ENCODE data around the gene SH3PXD2B.
"Not testable (repeated sequence)": the region's sequence is repeated elsewhere in the genome, so short reads cannot be mapped to it uniquely, and the experiment has no call there.

GRCh38 chr5:172402031-172402430 is 52.3 kb downstream of the SH3PXD2B start:
- TF ChIP-seq CTCF (IDR thresholded peaks at IDR 0.05); EZH2 (IDR thresholded peaks at IDR 0.05; ENCODE audit: borderline replicate concordance, insufficient read depth, low read depth, low read length, poor library complexity, severe bottlenecking): not testable (repeated sequence)

Measured in B cell (primary cell).